HCT116 (cell line): ENCODE data around the gene WNT5B. TPM values are rescaled to one million over a fixed set of nuclear protein-coding genes. Genes with fewer than 3 reads are reported as not detected.

Experiments used
- ATAC-seq: fragments of 200-7000 bp; cut with Tn5 transposase; 2 replicates; pipeline ENCODE4 v1.9.1; 2020; ENCODE audit warnings: mild to moderate bottlenecking, moderate library complexity
- BruUV-seq: library from RNA; stranded (reverse); fragments of 400-500 nt; replicated peaks from 2 replicates; lab custom pipeline; 2021; lab: Mats Ljungman, UMichigan
- CTCF ChIA-PET: fragments of 300-600 bp; sonication (Branson Sonifier 250); formaldehyde crosslinking; loops from one replicate; lab custom pipeline; 2021; ENCODE audit warnings: antibody characterized with exemption; lab: Charles Lee
- POLR2A ChIA-PET: fragments of 300-600, 350-600 bp; sonication (Branson Sonifier 250); formaldehyde crosslinking; loops from one replicate; lab custom pipeline; 2021; ENCODE audit warnings: antibody characterized with exemption; lab: Charles Lee
- RAD21 ChIA-PET, 2 experiments: fragments of 300-600 bp; sonication (Branson Sonifier 250); formaldehyde crosslinking; loops; one replicate each; lab custom pipeline; 2023; ENCODE audit warnings: low total read pairs in 2 of 2; ENCODE audit not compliant: uncharacterized antibody in 2 of 2, unreplicated experiment in 2 of 2, low non-redundant PET in 1 of 2; lab: Charles Lee
- DNase-seq: peaks from one replicate; pipeline ENCODE4 v3.0.0-alpha.2; 2010; ENCODE audit warnings: low read depth, low spot score
- H2AFZ ChIP-seq: fragments of 200-600 bp; shearing (Covaris generic), sonication (generic); 2 replicates; pipeline ENCODE4 v1.6.1; 2017; ENCODE audit warnings: low read depth, mixed run types, mixed read lengths, antibody characterized with exemption, low read length; ENCODE audit not compliant: poor library complexity, severe bottlenecking
- H3K27ac ChIP-seq: 2 replicates; pipeline ENCODE4 v1.5.1; 2012; ENCODE audit warnings: low read depth, low read length
- H3K27me3 ChIP-seq: fragments of 200-600 bp; sonication (generic); 2 replicates; pipeline ENCODE4 v1.6.1; 2016; ENCODE audit warnings: mixed run types, low read length, mixed read lengths; ENCODE audit not compliant: insufficient read depth
- H3K36me3 ChIP-seq, 2 experiments: fragments of 200-500 bp in 1 of 2; fragments of 200-600 bp in 1 of 2; sonication (Bioruptor generic) in 1 of 2; sonication (generic) in 1 of 2; 2 replicates each; pipeline versions ENCODE4 v1.5.1 to v1.6.1; 2014 to 2016; ENCODE audit warnings: low read length in 2 of 2, inconsistent platforms in 1 of 2, mixed read lengths in 1 of 2, mixed run types in 1 of 2; ENCODE audit not compliant: insufficient read depth in 2 of 2, control insufficient read depth in 1 of 2
- H3K4me1 ChIP-seq, 2 experiments: fragments of 200-600 bp in 1 of 2; sonication (generic) in 1 of 2; 2 replicates each; pipeline versions ENCODE4 v1.5.1 to v1.6.1; 2012 to 2017; ENCODE audit warnings: low read length in 2 of 2, inconsistent platforms in 1 of 2, mild to moderate bottlenecking in 1 of 2, mixed read lengths in 1 of 2, mixed run types in 1 of 2, moderate library complexity in 1 of 2; ENCODE audit not compliant: insufficient read depth in 2 of 2, control insufficient read depth in 1 of 2
- H3K4me2 ChIP-seq: fragments of 200-600 bp; sonication (generic); 2 replicates; pipeline ENCODE4 v1.6.1; 2017; ENCODE audit warnings: mixed run types, low read length, mixed read lengths
- H3K4me3 ChIP-seq, 2 experiments: fragments of 200-600 bp in 1 of 2; sonication (generic) in 1 of 2; replicated peaks in 1 of 2; 2 replicates each; pipeline ENCODE4 v1.5.1; 2011 to 2016; ENCODE audit warnings: low read length in 2 of 2, control low read depth in 1 of 2, low read depth in 1 of 2, mild to moderate bottlenecking in 1 of 2, mixed read lengths in 1 of 2, mixed run types in 1 of 2
- H3K79me2 ChIP-seq: fragments of 200-600 bp; sonication (generic); 2 replicates; pipeline ENCODE4 v1.6.1; 2017; ENCODE audit warnings: mild to moderate bottlenecking, mixed run types, low read length, moderate library complexity, mixed read lengths; ENCODE audit not compliant: insufficient read depth
- H3K9ac ChIP-seq: fragments of 200-600 bp; sonication (generic); 2 replicates; pipeline ENCODE4 v1.6.1; 2016; ENCODE audit warnings: low read length, mixed read lengths
- H3K9me2 ChIP-seq: fragments of 200-600 bp; sonication (generic), shearing (Covaris generic); 2 replicates; pipeline ENCODE4 v1.6.1; 2017; ENCODE audit warnings: mixed run types, mild to moderate bottlenecking, moderate library complexity; ENCODE audit not compliant: insufficient read depth
- H3K9me3 ChIP-seq, 2 experiments: fragments of 200-500 bp in 1 of 2; fragments of 200-600 bp in 1 of 2; sonication (Bioruptor generic) in 1 of 2; sonication (generic) in 1 of 2; 2 replicates each; pipeline ENCODE4 v1.6.1; 2014 to 2017; ENCODE audit warnings: low read length in 2 of 2, mixed read lengths in 2 of 2, inconsistent platforms in 1 of 2, low read depth in 1 of 2, mild to moderate bottlenecking in 1 of 2, mixed run types in 1 of 2, moderate library complexity in 1 of 2; ENCODE audit not compliant: control insufficient read depth in 1 of 2, insufficient read depth in 1 of 2
- H4K20me1 ChIP-seq: fragments of 200-600 bp; sonication (generic), shearing (Covaris generic); 2 replicates; pipeline ENCODE4 v1.6.1; 2017; ENCODE audit warnings: mixed run types, mild to moderate bottlenecking, moderate library complexity; ENCODE audit not compliant: insufficient read depth
- ATF3 ChIP-seq: IDR thresholded peaks from 2 replicates; pipeline ENCODE4 v1.6.1; 2012
- CBX3 ChIP-seq: IDR thresholded peaks from 2 replicates; pipeline ENCODE4 v1.6.1; 2012; ENCODE audit warnings: low read depth
- CEBPB ChIP-seq: IDR thresholded peaks from 2 replicates; pipeline ENCODE4 v1.6.1; 2012; ENCODE audit warnings: low read depth
- CTCF ChIP-seq, 3 experiments: fragments of 200-600 bp in 1 of 3; sonication (generic) in 1 of 3; IDR thresholded peaks in 2 of 3; conservative IDR thresholded peaks in 1 of 3; 2 replicates each; pipeline ENCODE4 v1.5.1; 2012 to 2017; ENCODE audit warnings: low read depth in 2 of 3, low read length in 2 of 3, antibody characterized with exemption in 1 of 3, borderline replicate concordance in 1 of 3, control low read depth in 1 of 3, mild to moderate bottlenecking in 1 of 3, mixed read lengths in 1 of 3, mixed run types in 1 of 3, moderate library complexity in 1 of 3; ENCODE audit not compliant: insufficient read depth in 1 of 3
- EGR1 ChIP-seq: IDR thresholded peaks from 2 replicates; pipeline ENCODE4 v1.6.1; 2012; ENCODE audit warnings: low read depth
- ELF1 ChIP-seq: IDR thresholded peaks from 2 replicates; pipeline ENCODE4 v1.6.1; 2012; ENCODE audit warnings: low read depth, borderline replicate concordance
- EZH2 ChIP-seq: fragments of 200-600 bp; sonication (generic); IDR thresholded peaks from 2 replicates; pipeline ENCODE4 v1.6.1; 2017; ENCODE audit warnings: antibody characterized with exemption, mixed run types
- EZH2phosphoT487 ChIP-seq: fragments of 200-600 bp; IDR thresholded peaks from 2 replicates; pipeline ENCODE4 v1.6.1; 2018; ENCODE audit warnings: antibody characterized with exemption, borderline replicate concordance
- FOSL1 ChIP-seq: IDR thresholded peaks from 2 replicates; pipeline ENCODE4 v1.6.1; 2012; ENCODE audit warnings: low read depth
- JUND ChIP-seq: IDR thresholded peaks from 2 replicates; pipeline ENCODE4 v1.6.1; 2012
- MAX ChIP-seq: IDR thresholded peaks from 2 replicates; pipeline ENCODE4 v1.6.1; 2012
- POLR2A ChIP-seq: IDR thresholded peaks from 2 replicates; pipeline ENCODE4 v1.7.0; 2011; ENCODE audit warnings: borderline replicate concordance; ENCODE audit not compliant: insufficient read depth, insufficient read length; ENCODE audit errors: extremely low read depth
- POLR2AphosphoS5 ChIP-seq: IDR thresholded peaks from 2 replicates; pipeline ENCODE4 v1.6.1; 2011; ENCODE audit warnings: mild to moderate bottlenecking, low read depth, low read length, moderate library complexity
- REST ChIP-seq: IDR thresholded peaks from 2 replicates; pipeline ENCODE4 v1.6.1; 2012; ENCODE audit warnings: low read depth
- SIN3A ChIP-seq: IDR thresholded peaks from 2 replicates; pipeline ENCODE4 v1.6.1; 2012; ENCODE audit warnings: low read depth
- SRF ChIP-seq: IDR thresholded peaks from 2 replicates; pipeline ENCODE4 v1.6.1; 2012; ENCODE audit warnings: low read depth
- TCF7L2 ChIP-seq: IDR thresholded peaks from 2 replicates; pipeline ENCODE4 v1.7.0; 2011; ENCODE audit warnings: borderline replicate concordance, inconsistent platforms; ENCODE audit not compliant: insufficient read depth, insufficient read length; ENCODE audit errors: extremely low read depth
- ZBTB33 ChIP-seq: IDR thresholded peaks from 2 replicates; pipeline ENCODE4 v1.6.1; 2011; ENCODE audit warnings: mild to moderate bottlenecking, low read length, moderate library complexity; ENCODE audit not compliant: insufficient replicate concordance; ENCODE audit errors: extremely low read depth
- ZFX ChIP-seq: fragments of 450-650 bp; IDR thresholded peaks from 2 replicates; pipeline ENCODE4 v1.6.1; 2017
- intact Hi-C: fragments of 100-400 bp; cut with micrococcal nuclease; formaldehyde crosslinking; loops from 2 replicates; pipeline ENCODE4 v1.10.0; 2022
- total RNA-seq: library from RNA; stranded (reverse); gene quantifications from one replicate; pipeline ENCODE4 v1.2.1, GENCODE V29; 2021; ENCODE audit not compliant: unreplicated experiment

The WNT5B gene
- total RNA-seq, 1 experiment from 2014 or later: 0.52 TPM

GRCh38 chr12:1656902-1657301, 27.9 kb downstream of the WNT5B start (continued):
- TF ChIP-seq CEBPB (no peak), EGR1 (no peak), CTCF (IDR thresholded peaks at IDR 0.05 in 2 of 3, conservative IDR thresholded peaks at IDR 0.05 in 1 of 3; ENCODE audit: borderline replicate concordance in 1 of 3, insufficient read depth in 1 of 3, low read depth in 2 of 3, low read length in 2 of 3) (no peak), POLR2AphosphoS5 (no peak), SRF (no peak)
- TF ChIP-seq, all 23 proteins: peak for 0

- Histone ChIP-seq H3K36me3 (no peaks in the 10 kb centered on the region), H3K27ac (no peak overlapping the region), H3K4me2 (no peak overlapping the region), H3K4me3 (no peak overlapping the region), H3K9ac (no peak overlapping the region), H3K9me2 (no peaks in the 10 kb centered on the region), H3K79me2 (no peaks in the 10 kb centered on the region), H3K9me3 (no peaks in the 10 kb centered on the region), H4K20me1 (no peaks in the 10 kb centered on the region), H2AFZ (no peak overlapping the region), H3K27me3 (no peaks in the 10 kb centered on the region), H3K4me1 (peaks cover 0 to 15% of the 10 kb centered on the region in 2 experiments; a peak in 2 of 4 replicates)
- ChIA-PET POLR2A (no interaction called here), RAD21 (interaction anchor here in 1 of 2 experiments (1.0 kb wide), 2 partner anchors 133 to 283 kb away, joined by 3 to 6 read pairs; no protein-coding TSS in a partner anchor), CTCF (interaction anchor here (10.7 kb wide), 1 partner anchor 133 kb away, joined by 242 read pairs; no protein-coding TSS in a partner anchor)
- intact Hi-C loops: no loop called here
- TF ChIP-seq ZBTB33 (no peak), ATF3 (no peak), SIN3A (no peak), FOSL1 (no peak), MAX (no peak), SRF (no peak), ELF1 (no peak), EZH2phosphoT487 (no peak), REST (no peak), EZH2 (no peak), EGR1 (no peak), CBX3 (no peak), TCF7L2 (no peak), ZFX (no peak), POLR2A (no peak), JUND (no peak), POLR2AphosphoS5 (no peak)
- no peak for ATAC-seq
- no TSS peak for BruUV-seq
- no peak for DNase-seq
Observed at GRCh38 chr12:1657688-1658087, 28.7 kb downstream of the WNT5B start.
